LNCaP clone FGC (cell line): ENCODE results near the gene ACVR2B.

ENCODE experiments used
- DNase-seq: peaks from one replicate; pipeline ENCODE4 v3.0.0-alpha.2; 2011; ENCODE audit warnings: low read depth
- H3K4me3 ChIP-seq: 2 replicates; pipeline ENCODE4 v1.5.1; 2011; ENCODE audit warnings: mild to moderate bottlenecking, low read depth, low read length, control low read depth
- CTCF ChIP-seq: IDR thresholded peaks from 2 replicates; pipeline ENCODE4 v1.5.1; 2012; ENCODE audit warnings: mild to moderate bottlenecking; ENCODE audit not compliant: control insufficient read depth, insufficient read depth; ENCODE audit errors: extremely low read depth

Gene ACVR2B

GRCh38 chr3:38465588-38466154, 12.0 kb downstream of the ACVR2B start:
- TF ChIP-seq CTCF = no peak
- DNase-seq = no peak
- H3K4me3 ChIP-seq = no peak overlapping the region

DNA sequence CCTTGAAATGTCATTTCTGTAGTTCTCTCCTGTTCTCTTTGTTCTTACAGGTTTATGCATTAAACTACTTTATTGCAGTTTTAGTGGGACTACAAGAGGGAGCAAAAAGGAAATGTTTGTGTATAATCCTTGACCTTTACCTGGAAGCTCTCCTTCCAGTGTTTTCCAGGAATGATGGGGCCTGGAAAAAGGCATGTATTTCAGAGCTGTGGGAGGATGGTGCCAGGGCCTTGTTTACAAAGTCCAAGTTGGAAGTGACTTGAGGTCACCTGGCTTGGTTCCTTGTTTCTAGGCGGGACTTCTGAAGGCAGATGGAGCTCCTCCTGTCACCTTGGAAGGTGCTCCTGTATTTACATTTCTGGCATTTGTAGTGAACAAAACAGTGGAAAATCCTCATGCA, 15.1 kb downstream of the ACVR2B start:
- peak; percentile 79 for DNase-seq
- no peak overlapping the region for H3K4me3 ChIP-seq
- TF ChIP-seq CTCF = no peak

- H3K4me3 ChIP-seq = no peak overlapping the region
- no peak for TF ChIP-seq CTCF
- DNase-seq = no peak
Observed at GRCh38 chr3:38469852-38470251, 16.2 kb downstream of the ACVR2B start.

DNA sequence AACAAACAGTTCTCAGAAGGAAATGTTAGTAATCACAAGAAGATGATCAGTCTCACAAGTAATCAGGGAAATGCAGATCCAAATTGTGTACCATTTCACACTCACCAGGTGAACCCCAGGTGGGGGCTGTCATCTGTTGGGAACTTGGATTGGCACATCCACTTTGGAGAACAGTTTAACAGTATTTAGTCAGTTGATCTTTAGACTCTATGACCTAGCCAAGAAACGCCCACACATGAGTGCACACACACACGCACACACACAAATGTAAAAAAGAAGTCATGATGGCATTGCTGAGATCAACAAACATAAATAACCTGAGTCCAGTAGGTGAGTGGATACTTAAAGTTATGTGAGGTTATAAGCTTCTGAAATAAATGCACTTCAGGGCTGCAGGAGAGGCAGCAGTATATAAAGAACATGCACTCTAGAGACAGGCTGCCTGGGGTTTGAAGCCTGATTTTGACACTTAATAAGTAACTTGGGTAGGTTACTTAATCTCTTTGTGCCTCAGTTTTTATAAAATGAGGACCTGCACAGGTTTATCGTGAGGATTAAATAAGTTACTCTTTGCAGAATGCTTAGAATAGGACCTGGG, 17.7 kb downstream of the ACVR2B start:
- DNase-seq = no peak
- TF ChIP-seq CTCF = no peak
- H3K4me3 ChIP-seq = no peak overlapping the region

DNA sequence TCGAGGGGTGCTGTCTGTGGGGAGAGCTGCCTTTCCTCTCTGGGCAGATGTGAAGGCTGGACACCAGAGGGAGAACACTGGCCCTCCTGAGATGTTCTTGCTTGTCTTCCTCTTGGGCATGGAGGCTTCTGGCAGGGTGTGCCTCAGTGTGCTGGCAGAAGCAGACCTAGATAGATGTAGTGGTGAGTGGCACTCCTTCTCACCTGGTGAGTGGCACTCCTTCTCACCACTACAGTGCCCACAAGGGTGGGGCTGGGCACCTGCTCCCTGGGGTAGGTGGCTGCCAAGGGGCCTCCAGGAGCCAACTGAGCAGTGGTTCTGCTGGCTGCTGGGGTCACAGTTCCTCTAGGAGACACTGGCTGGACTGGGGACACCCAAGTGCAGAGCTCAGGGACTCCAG, 18.7 kb downstream of the ACVR2B start:
- no peak for TF ChIP-seq CTCF
- DNase-seq = no peak
- no peak overlapping the region for H3K4me3 ChIP-seq

GRCh38 chr3:38473229-38473628, 19.5 kb downstream of the ACVR2B start:
- TF ChIP-seq CTCF = no peak
- DNase-seq = no peak
- no peak overlapping the region for H3K4me3 ChIP-seq
